Type B pancreatic cell (in vitro differentiated cells): ENCODE data around the gene CCDC34. TPM values are rescaled to one million over a fixed set of nuclear protein-coding genes. Genes with fewer than 3 reads are reported as not detected.
A peak's percentile ranks its signal among the peaks of the same experiment; 100 is the strongest.

Experiments
- DNase-seq: peaks from one replicate; pipeline ENCODE4 v3.0.0; 2021; ENCODE audit warnings: mixed read lengths; ENCODE audit not compliant: unreplicated experiment; ENCODE audit errors: extremely low spot score
- H3K27ac Mint-ChIP-seq: 2 replicates; pipeline ENCODE4 v1.8.0; 2021; ENCODE audit warnings: mild to moderate bottlenecking, mixed read lengths
- H3K27me3 Mint-ChIP-seq: 2 replicates; pipeline ENCODE4 v1.8.0; 2021; ENCODE audit warnings: mixed read lengths
- H3K36me3 Mint-ChIP-seq: 2 replicates; pipeline ENCODE4 v1.8.0; 2021; ENCODE audit warnings: mixed read lengths
- H3K4me1 Mint-ChIP-seq: one replicate; pipeline ENCODE4 v1.8.0; 2021; ENCODE audit warnings: mixed read lengths; ENCODE audit not compliant: unreplicated experiment
- H3K4me3 Mint-ChIP-seq: 2 replicates; pipeline ENCODE4 v1.8.0; 2021; ENCODE audit warnings: mild to moderate bottlenecking, mixed read lengths
- H3K9me3 Mint-ChIP-seq: 2 replicates; pipeline ENCODE4 v1.8.0; 2021; ENCODE audit warnings: mixed read lengths
- total RNA-seq: library from RNA; stranded (reverse); gene quantifications from 2 replicates; pipeline ENCODE4 v1.2.1, GENCODE V29; 2021; ENCODE audit warnings: low replicate concordance
- TF ChIP-seq, protein P1 (sequence below): fragments of 200-600 bp; sonication (generic); conservative IDR thresholded peaks from 2 replicates; pipeline ENCODE4 v1.5.0; 2021; ENCODE audit warnings: antibody characterized with exemption, mild to moderate bottlenecking

CCDC34 gene
- total RNA-seq, 1 donor from 2014 or later, result 30.4 TPM

DNA sequence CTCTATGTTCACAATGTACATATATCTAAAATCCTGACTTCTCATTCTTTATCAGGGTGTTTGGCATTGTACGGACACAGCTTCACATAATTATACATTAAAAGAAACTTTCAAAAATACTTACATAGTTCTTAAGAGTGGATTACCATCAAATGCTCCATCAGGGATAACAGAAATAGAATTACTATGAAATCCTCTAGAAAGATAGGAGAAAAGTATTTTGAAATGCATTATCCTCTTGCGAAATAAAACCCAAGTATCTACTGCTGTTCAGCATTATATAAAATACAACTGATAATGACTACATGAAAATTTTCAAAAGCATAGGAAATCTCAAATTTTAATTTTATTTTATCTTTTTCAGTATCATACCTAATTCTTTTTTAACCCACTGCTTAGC lies 17.8 kb upstream of the CCDC34 start:
- no peak overlapping the region for H3K27ac Mint-ChIP-seq
- H3K36me3 Mint-ChIP-seq, result peaks cover 30% of the 10 kb centered on the region
- DNase-seq, result no peak
- TF ChIP-seq, protein P1, sequence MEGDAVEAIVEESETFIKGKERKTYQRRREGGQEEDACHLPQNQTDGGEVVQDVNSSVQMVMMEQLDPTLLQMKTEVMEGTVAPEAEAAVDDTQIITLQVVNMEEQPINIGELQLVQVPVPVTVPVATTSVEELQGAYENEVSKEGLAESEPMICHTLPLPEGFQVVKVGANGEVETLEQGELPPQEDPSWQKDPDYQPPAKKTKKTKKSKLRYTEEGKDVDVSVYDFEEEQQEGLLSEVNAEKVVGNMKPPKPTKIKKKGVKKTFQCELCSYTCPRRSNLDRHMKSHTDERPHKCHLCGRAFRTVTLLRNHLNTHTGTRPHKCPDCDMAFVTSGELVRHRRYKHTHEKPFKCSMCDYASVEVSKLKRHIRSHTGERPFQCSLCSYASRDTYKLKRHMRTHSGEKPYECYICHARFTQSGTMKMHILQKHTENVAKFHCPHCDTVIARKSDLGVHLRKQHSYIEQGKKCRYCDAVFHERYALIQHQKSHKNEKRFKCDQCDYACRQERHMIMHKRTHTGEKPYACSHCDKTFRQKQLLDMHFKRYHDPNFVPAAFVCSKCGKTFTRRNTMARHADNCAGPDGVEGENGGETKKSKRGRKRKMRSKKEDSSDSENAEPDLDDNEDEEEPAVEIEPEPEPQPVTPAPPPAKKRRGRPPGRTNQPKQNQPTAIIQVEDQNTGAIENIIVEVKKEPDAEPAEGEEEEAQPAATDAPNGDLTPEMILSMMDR, result no peak
- H3K27me3 Mint-ChIP-seq, result no peaks in the 10 kb centered on the region
- no peak overlapping the region for H3K4me3 Mint-ChIP-seq
- H3K4me1 Mint-ChIP-seq, result peaks cover 5% of the 10 kb centered on the region
- H3K9me3 Mint-ChIP-seq, result no peaks in the 10 kb centered on the region

GRCh38 chr11:27379449-27379848 lies 16.4 kb upstream of the CCDC34 start:
- peaks cover 25% of the 10 kb centered on the region for H3K36me3 Mint-ChIP-seq
- TF ChIP-seq, protein P1, result no peak
- no peak overlapping the region for H3K27ac Mint-ChIP-seq
- DNase-seq, result no peak
- H3K27me3 Mint-ChIP-seq, result no peaks in the 10 kb centered on the region
- H3K4me1 Mint-ChIP-seq, result peaks cover 5% of the 10 kb centered on the region
- H3K4me3 Mint-ChIP-seq, result no peak overlapping the region
- no peaks in the 10 kb centered on the region for H3K9me3 Mint-ChIP-seq

DNA sequence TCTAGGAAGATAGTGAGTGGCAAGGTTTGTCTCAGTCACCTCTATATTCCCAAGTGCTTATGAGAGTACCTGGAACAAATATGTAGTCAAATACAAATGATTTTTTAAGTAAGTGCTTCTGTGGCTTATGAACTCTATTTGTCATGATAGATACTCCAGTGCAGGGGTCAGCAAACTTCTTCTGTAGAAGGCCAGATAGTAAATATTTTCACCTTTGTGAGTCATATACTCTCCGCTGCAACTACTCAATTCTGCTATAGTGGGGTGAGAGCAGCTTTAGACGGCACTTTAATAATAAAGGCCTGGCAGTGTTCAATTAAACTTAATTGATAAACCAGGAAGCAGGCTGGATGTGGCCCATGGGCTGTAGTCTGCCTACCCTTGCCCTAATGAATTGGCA lies 12.4 kb upstream of the CCDC34 start:
- H3K4me1 Mint-ChIP-seq, result peaks cover 13% of the 10 kb centered on the region
- TF ChIP-seq, protein P1, result no peak
- H3K4me3 Mint-ChIP-seq, result no peak overlapping the region
- no peak overlapping the region for H3K27ac Mint-ChIP-seq
- H3K36me3 Mint-ChIP-seq, result peaks cover 24% of the 10 kb centered on the region
- no peaks in the 10 kb centered on the region for H3K27me3 Mint-ChIP-seq
- H3K9me3 Mint-ChIP-seq, result no peaks in the 10 kb centered on the region
- DNase-seq, result no peak

GRCh38 chr11:27373856-27374602 lies 11.0 kb upstream of the CCDC34 start:
- peaks cover 10% of the 10 kb centered on the region for H3K4me1 Mint-ChIP-seq
- peak overlapping the region; percentile 46 for H3K27ac Mint-ChIP-seq
- H3K9me3 Mint-ChIP-seq, result no peaks in the 10 kb centered on the region
- H3K36me3 Mint-ChIP-seq, result peaks cover 19% of the 10 kb centered on the region
- TF ChIP-seq, protein P1, result no peak
- no peak overlapping the region for H3K4me3 Mint-ChIP-seq
- no peak for DNase-seq
- no peaks in the 10 kb centered on the region for H3K27me3 Mint-ChIP-seq

GRCh38 chr11:27373392-27373791 lies 10.4 kb upstream of the CCDC34 start:
- no peak overlapping the region for H3K27ac Mint-ChIP-seq
- no peak for DNase-seq
- no peaks in the 10 kb centered on the region for H3K27me3 Mint-ChIP-seq
- no peaks in the 10 kb centered on the region for H3K9me3 Mint-ChIP-seq
- TF ChIP-seq, protein P1, result no peak
- H3K4me1 Mint-ChIP-seq, result peaks cover 10% of the 10 kb centered on the region
- no peak overlapping the region for H3K4me3 Mint-ChIP-seq
- peaks cover 17% of the 10 kb centered on the region for H3K36me3 Mint-ChIP-seq
